ENCODE measurements around the gene NOL4L.

NOL4L gene

DNA sequence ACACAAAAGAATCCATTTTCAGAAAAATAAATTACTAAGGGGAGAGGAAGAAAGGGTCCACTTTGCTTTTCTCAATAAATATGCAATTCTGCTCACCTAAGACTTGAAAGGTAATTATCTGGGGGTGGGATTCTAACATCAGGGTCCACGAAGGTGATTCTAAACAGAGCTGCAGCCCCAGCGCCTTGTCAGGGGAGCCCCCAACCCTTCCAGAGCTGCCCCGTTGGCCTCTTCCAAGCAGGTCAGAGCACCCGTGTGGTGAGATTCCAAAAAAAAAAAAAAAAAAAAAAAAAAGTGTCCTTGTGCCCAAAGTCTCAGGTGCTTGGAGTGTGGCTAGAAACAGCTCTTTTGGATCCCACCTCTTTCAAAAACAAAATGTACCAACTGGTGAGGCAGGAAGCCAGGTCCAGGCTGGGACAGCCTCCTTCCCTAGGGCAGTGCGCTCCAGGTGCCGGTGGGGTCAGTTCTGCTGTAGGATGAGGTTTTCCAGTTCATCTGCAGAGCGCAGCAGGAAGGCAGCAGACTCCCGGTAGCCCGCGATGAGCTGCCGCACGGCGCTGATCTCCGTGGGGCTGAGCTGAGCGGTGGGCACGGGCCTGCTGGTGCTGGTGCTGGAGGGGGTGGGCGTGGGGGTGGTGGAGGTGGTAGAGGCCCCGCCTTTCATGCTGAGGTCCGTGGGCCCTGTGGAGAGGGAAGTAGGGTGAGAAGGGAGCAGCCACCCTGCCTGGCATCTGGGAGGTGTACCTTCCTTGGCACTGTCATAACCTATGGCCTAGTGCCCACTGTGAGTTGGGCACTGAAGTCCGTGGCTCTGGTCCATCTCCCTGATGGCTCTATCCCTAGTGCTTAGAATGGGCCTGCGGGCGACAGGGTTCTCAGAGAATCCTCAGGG lies 137.8 kb downstream of the NOL4L start:
- TF ChIP-seq CTCF (conservative IDR thresholded peaks at IDR 0.05; ENCODE audit: low read depth, low read length): no peak
- DNase-seq (ENCODE audit: low read depth): no peak
- no peak overlapping the region for H3K4me3 ChIP-seq (ENCODE audit: low read length)

GRCh38 chr20:32446301-32447100 lies 138.6 kb downstream of the NOL4L start:
- TF ChIP-seq CTCF (conservative IDR thresholded peaks at IDR 0.05; ENCODE audit: low read depth, low read length): no peak
- no peak overlapping the region for H3K4me3 ChIP-seq (ENCODE audit: low read length)
- DNase-seq (ENCODE audit: low read depth): no peak

- no peak for TF ChIP-seq CTCF (conservative IDR thresholded peaks at IDR 0.05; ENCODE audit: low read depth, low read length)
- DNase-seq (ENCODE audit: low read depth): no peak
- no peak overlapping the region for H3K4me3 ChIP-seq (ENCODE audit: low read length)
Observed at GRCh38 chr20:32445539-32446273, 139.4 kb downstream of the NOL4L start.

DNA sequence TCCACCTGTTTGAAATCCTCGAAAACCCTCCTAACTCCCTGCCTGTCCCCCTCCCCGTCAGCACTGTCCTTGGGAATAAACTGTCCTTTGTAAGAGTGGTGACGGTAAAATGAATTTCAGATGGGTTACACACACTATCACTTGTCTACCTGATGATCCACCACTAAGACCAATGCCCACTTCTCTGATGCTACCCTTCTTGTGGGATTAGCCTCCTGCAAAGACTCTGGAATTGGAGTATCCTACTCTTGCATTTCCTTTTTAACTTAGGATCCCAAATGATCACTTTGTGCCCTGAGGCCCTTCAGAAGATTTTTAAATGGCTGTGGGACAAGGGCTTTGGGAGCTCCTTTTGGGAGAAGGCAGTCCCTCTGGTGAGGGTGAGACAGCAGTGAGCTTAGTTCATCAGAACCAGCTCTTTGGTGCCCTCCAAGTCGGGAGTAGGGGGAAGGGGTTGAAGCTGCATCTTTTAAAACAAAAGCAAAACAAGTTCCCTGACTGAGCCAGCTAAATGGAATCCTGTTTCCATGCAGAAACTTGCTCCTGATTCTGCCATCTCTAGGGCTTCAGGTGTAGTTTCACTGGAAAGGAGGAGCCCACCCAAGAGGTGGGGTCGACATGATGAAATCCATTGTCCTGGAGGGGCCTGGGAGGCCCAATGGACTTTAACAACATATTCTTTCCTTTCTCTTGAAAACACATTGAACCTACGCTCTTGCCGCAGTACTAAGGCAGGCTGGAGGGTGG lies 140.5 kb downstream of the NOL4L start:
- H3K4me3 ChIP-seq (ENCODE audit: low read length): no peak overlapping the region
- TF ChIP-seq CTCF (conservative IDR thresholded peaks at IDR 0.05; ENCODE audit: low read depth, low read length): no peak
- no peak for DNase-seq (ENCODE audit: low read depth)

DNA sequence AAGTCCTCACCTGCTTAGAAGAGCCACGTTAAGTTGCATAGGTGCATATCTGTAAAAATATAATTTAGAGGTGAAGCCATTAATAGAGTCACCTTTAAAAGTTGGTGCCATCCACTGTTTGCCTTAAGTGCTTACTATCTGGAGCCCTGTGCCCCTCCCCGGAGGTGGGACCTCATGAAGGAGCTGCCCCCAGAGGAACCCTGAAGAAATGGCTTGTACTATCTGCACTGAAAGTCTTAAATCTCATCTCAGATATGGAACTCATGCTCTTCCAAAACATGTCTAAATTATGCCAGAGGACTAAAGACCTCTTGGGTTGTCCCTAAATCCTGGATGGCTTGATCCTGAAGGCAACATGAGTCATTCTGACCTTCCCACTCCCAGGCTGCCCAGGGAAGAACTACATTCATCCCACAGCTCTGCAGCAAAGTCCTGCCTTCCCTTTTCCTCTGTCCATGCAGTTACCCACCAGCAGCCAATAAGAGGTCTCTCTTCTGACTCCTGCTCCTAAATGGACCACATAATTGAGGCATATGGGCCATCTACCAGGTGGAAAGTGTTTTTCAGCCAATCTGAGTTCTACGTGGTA lies 141.7 kb downstream of the NOL4L start:
- H3K4me3 ChIP-seq (ENCODE audit: low read length): no peak overlapping the region
- no peak for DNase-seq (ENCODE audit: low read depth)
- no peak for TF ChIP-seq CTCF (conservative IDR thresholded peaks at IDR 0.05; ENCODE audit: low read depth, low read length)
